ENCODE results near the gene AGAP6. TPM values are rescaled to one million over a fixed set of nuclear protein-coding genes. Genes with fewer than 3 reads are reported as not detected.
"Not testable (repeated sequence)": the region's sequence is repeated elsewhere in the genome, so short reads cannot be mapped to it uniquely, and the experiment has no call there.

Gene AGAP6
- total RNA-seq, 4 donors from 2014 or later: 6.2 to 24.6 (median 18.8) TPM

- H3K9me3 ChIP-seq; H3K27me3 ChIP-seq; H3K4me1 ChIP-seq; H3K36me3 ChIP-seq; H3K4me3 ChIP-seq; H3K27ac ChIP-seq; intact Hi-C loops (cut with DNase I; ENCODE audit: low total_unique reads); DNase-seq: not testable (repeated sequence)
Measured at GRCh38 chr10:49995321-49995720, 7.1 kb downstream of the AGAP6 start.

GRCh38 chr10:50014024-50014423 is 25.8 kb downstream of the AGAP6 start:
- H3K9me3 ChIP-seq; H3K27me3 ChIP-seq; H3K4me3 ChIP-seq; H3K36me3 ChIP-seq; H3K4me1 ChIP-seq; intact Hi-C loops (cut with DNase I; ENCODE audit: low total_unique reads); DNase-seq; H3K27ac ChIP-seq: not testable (repeated sequence)

DNA sequence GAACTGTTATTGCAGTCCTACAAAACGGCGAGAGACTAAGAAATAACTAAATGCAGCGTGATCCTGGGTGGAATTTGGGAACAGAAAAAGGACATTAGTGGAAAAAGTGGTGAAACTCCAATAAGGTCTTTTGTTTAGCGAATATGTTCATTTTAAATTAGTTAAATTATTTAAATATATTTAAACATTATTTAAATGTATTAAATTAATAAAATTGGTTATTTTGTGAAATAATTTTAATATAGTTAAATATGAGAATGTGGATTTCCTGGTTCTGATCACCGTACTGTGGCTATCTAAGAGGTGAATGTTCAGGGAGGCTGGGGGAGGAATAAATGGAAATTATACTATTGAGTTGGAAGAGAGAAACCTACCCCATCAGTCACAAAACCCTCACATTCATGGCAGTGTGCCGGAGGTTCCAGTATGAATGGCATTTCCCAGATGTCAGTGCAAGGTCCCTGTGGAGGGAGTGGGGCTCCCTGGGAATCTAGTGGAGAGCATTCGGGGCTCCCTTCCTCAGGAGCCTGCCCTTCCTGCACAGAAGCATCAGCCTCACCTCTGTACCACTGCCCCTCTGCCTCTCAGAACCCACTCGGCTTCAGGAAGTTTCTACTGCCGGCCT is 27.5 kb downstream of the AGAP6 start:
- H3K27ac ChIP-seq; H3K9me3 ChIP-seq; H3K27me3 ChIP-seq; H3K4me1 ChIP-seq; DNase-seq; H3K4me3 ChIP-seq; H3K36me3 ChIP-seq; intact Hi-C loops (cut with DNase I; ENCODE audit: low total_unique reads): not testable (repeated sequence)

- H3K27me3 ChIP-seq; DNase-seq; H3K36me3 ChIP-seq; H3K9me3 ChIP-seq; intact Hi-C loops (cut with DNase I; ENCODE audit: low total_unique reads); H3K4me1 ChIP-seq; H3K27ac ChIP-seq; H3K4me3 ChIP-seq: not testable (repeated sequence)
Measured at GRCh38 chr10:50016926-50017325, 28.7 kb downstream of the AGAP6 start.

- H3K9me3 ChIP-seq; DNase-seq; H3K36me3 ChIP-seq; H3K4me1 ChIP-seq; intact Hi-C loops (cut with DNase I; ENCODE audit: low total_unique reads); H3K4me3 ChIP-seq; H3K27ac ChIP-seq; H3K27me3 ChIP-seq: not testable (repeated sequence)
Measured at GRCh38 chr10:50017646-50018045, 29.4 kb downstream of the AGAP6 start.

DNA sequence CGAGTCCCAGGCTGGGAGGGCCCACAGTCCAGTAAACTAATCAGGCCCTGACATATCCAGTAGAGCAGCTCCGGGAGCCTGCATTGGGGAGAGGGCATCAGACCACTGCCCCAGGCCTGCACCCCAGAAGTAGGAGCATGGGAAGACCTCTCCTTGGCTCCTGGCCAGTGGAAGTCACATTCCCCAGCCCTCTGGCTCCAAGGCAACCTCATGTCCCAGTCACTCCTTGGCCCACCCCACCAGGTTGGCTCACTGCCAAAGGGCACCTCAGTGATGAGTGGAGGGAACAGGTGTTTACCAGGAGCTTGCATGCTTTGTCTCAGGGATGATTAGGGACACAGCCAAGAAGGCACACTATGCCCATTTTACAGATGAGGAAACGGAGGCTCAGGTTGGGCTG is 31.1 kb downstream of the AGAP6 start:
- intact Hi-C loops (cut with DNase I; ENCODE audit: low total_unique reads); H3K4me1 ChIP-seq; H3K27me3 ChIP-seq; H3K27ac ChIP-seq; H3K36me3 ChIP-seq; H3K4me3 ChIP-seq; DNase-seq; H3K9me3 ChIP-seq: not testable (repeated sequence)

DNA sequence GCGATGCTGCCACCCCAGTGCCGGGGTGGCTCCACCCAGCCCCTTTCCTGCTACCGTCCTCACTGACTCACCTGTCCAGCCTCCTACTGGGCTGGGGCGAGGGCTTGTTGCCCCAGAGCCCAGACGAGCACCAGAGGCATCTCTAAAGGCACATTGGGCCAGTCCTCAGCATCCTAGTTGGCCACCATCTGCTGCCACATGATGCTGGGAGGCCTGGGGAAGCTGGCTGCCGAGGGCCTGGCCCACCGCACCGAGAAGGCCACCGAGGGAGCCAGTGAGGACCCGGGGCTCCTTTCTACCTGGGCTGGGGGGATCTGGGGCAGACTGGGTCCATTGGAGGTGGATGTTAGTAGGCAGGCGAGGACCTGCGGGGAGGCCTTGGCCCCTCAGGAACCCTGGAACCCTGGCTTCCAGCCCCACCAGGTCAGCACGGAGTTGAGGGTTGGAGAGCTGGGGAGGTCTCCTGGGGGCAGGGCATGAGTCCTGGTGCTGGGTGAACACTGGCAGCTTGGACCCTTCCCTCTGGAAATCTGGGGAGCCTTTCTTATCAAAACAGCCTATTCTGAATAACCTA is 32.3 kb downstream of the AGAP6 start:
- intact Hi-C loops (cut with DNase I; ENCODE audit: low total_unique reads): not testable (repeated sequence)

GRCh38 chr10:50021646-50022045 is 33.4 kb downstream of the AGAP6 start:
- Histone ChIP-seq H3K4me1 (no peaks in the 10 kb centered on the region), H3K4me3 (no peak overlapping the region), H3K36me3 (no peaks in the 10 kb centered on the region), H3K9me3 (no peaks in the 10 kb centered on the region), H3K27me3 (no peaks in the 10 kb centered on the region), H3K27ac (no peak overlapping the region)
- intact Hi-C loops (cut with DNase I; ENCODE audit: low total_unique reads): no loop called here
- TF ChIP-seq POLR2A (IDR thresholded peaks at IDR 0.05) (no peak), CTCF (IDR thresholded peaks at IDR 0.05) (no peak)
- no peak for DNase-seq

More for the DNA sequence above, 32.3 kb downstream of the AGAP6 start:
- not testable (repeated sequence) for H3K9me3 ChIP-seq, H3K27me3 ChIP-seq, H3K36me3 ChIP-seq, DNase-seq, H3K4me1 ChIP-seq, H3K4me3 ChIP-seq, H3K27ac ChIP-seq

GRCh38 chr10:50024716-50025383 is 36.6 kb downstream of the AGAP6 start:
- intact Hi-C loops (cut with DNase I; ENCODE audit: low total_unique reads); H3K27ac ChIP-seq; H3K9me3 ChIP-seq; H3K4me1 ChIP-seq; H3K27me3 ChIP-seq; DNase-seq; H3K36me3 ChIP-seq; H3K4me3 ChIP-seq: not testable (repeated sequence)
